Endometrium (tissue), 2 donors: ENCODE results near the gene FGF1.

Experiments used
- FAIRE-seq: peaks from 2 replicates; lab custom pipeline; 2012; peaks lifted over from hg19 to GRCh38; lab: Jason Lieb, UNC
- donor health status: control.
- donor health status: control.

The FGF1 gene

GRCh38 chr5:142696379-142696778 lies 10.5 kb upstream of the FGF1 start:
- FAIRE-seq: no peak

GRCh38 chr5:142694092-142694856 lies 8.4 kb upstream of the FGF1 start:
- FAIRE-seq: no peak

GRCh38 chr5:142692321-142692894 lies 6.5 kb upstream of the FGF1 start:
- no peak for FAIRE-seq

- FAIRE-seq: no peak
Measured at GRCh38 chr5:142690667-142691066, 4.8 kb upstream of the FGF1 start.

- FAIRE-seq: no peak
Measured at GRCh38 chr5:142689081-142689480, 3.2 kb upstream of the FGF1 start.

GRCh38 chr5:142688281-142688989 lies 2.5 kb upstream of the FGF1 start:
- FAIRE-seq: no peak

- no peak for FAIRE-seq
Measured at GRCh38 chr5:142686968-142687367, 1.1 kb upstream of the FGF1 start.

GRCh38 chr5:142686210-142686734 lies 382 bp upstream of the FGF1 start:
- no peak for FAIRE-seq

GRCh38 chr5:142684508-142685041 lies 1.3 kb downstream of the FGF1 start:
- FAIRE-seq: no peak

GRCh38 chr5:142683881-142684505 lies 1.9 kb downstream of the FGF1 start:
- no peak for FAIRE-seq

- FAIRE-seq: no peak
Measured at GRCh38 chr5:142683116-142683515, 2.8 kb downstream of the FGF1 start.

- no peak for FAIRE-seq
Measured at GRCh38 chr5:142680605-142681259, 5.2 kb downstream of the FGF1 start.

- no peak for FAIRE-seq
Measured at GRCh38 chr5:142679744-142680143, 6.1 kb downstream of the FGF1 start.

- FAIRE-seq: no peak
Measured at GRCh38 chr5:142678529-142678928, 7.4 kb downstream of the FGF1 start.

GRCh38 chr5:142677198-142677597 lies 8.7 kb downstream of the FGF1 start:
- FAIRE-seq: no peak

GRCh38 chr5:142676318-142676717 lies 9.6 kb downstream of the FGF1 start:
- no peak for FAIRE-seq

- FAIRE-seq: peak; percentile 70
Measured at GRCh38 chr5:142674531-142675469, 11.1 kb downstream of the FGF1 start.

GRCh38 chr5:142671801-142672200 lies 14.1 kb downstream of the FGF1 start:
- no peak for FAIRE-seq

GRCh38 chr5:142671266-142671665 lies 14.6 kb downstream of the FGF1 start:
- FAIRE-seq: peak; percentile 97

GRCh38 chr5:142670804-142671203 lies 15.1 kb downstream of the FGF1 start:
- peak; percentile 29 for FAIRE-seq

- FAIRE-seq: no peak
Measured at GRCh38 chr5:142669477-142669876, 16.4 kb downstream of the FGF1 start.
